Measurements from ENCODE around the gene ZW10. TPM values are rescaled to one million over a fixed set of nuclear protein-coding genes. Genes with fewer than 3 reads are reported as not detected.

Gene ZW10
- total RNA-seq, 4 donors from 2014 or later = 5.6 to 11.9 (median 8.6) TPM

GRCh38 chr11:113782134-113782533, 8.6 kb upstream of the ZW10 start:
- no peak for DNase-seq
- H3K36me3 ChIP-seq = no peaks in the 10 kb centered on the region
- intact Hi-C loops (cut with DNase I; ENCODE audit: low total_unique reads) (no loop called here), in situ Hi-C loops (cut with MboI; ENCODE audit: low pct_ligation_motif_present in 1 of 4, low pct_unique_long_range_greater_than_20kb in 1 of 4, low sequenced_read_pairs in 3 of 4) (no loop called here)
- H3K4me1 ChIP-seq = no peaks in the 10 kb centered on the region
- WGBS, 2 donors (ENCODE audit: low coverage in 1 of 2) = 40 to 53% methylated on average over 1 of the region's 1 CpG
- no peaks in the 10 kb centered on the region for H3K27me3 ChIP-seq
- no peak overlapping the region for H3K27ac ChIP-seq
- no peak for TF ChIP-seq CTCF (IDR thresholded peaks at IDR 0.05)
- no peak for TF ChIP-seq EP300 (IDR thresholded peaks at IDR 0.05; ENCODE audit: low read depth)
- no peak for TF ChIP-seq POLR2AphosphoS5 (IDR thresholded peaks at IDR 0.05)
- TF ChIP-seq POLR2A (IDR thresholded peaks at IDR 0.05) = no peak
- no peaks in the 10 kb centered on the region for H3K9me3 ChIP-seq
- H3K4me3 ChIP-seq = no peak overlapping the region

- TF ChIP-seq CTCF (IDR thresholded peaks at IDR 0.05) = no peak
- TF ChIP-seq POLR2A (IDR thresholded peaks at IDR 0.05) = no peak
- no peak for TF ChIP-seq EP300 (IDR thresholded peaks at IDR 0.05; ENCODE audit: low read depth)
- no peak for TF ChIP-seq POLR2AphosphoS5 (IDR thresholded peaks at IDR 0.05)
- H3K27me3 ChIP-seq = no peaks in the 10 kb centered on the region
- no peaks in the 10 kb centered on the region for H3K36me3 ChIP-seq
- WGBS, 2 donors (ENCODE audit: low coverage in 1 of 2) = 61% methylated on average over 5 of the region's 5 CpGs; no CpG with 5 or more reads in 1 of the 2 donors
- intact Hi-C loops (cut with DNase I; ENCODE audit: low total_unique reads) (no loop called here), in situ Hi-C loops (cut with MboI; ENCODE audit: low pct_ligation_motif_present in 1 of 4, low pct_unique_long_range_greater_than_20kb in 1 of 4, low sequenced_read_pairs in 3 of 4) (no loop called here)
- no peak overlapping the region for H3K4me3 ChIP-seq
- H3K4me1 ChIP-seq = no peaks in the 10 kb centered on the region
- no peak overlapping the region for H3K27ac ChIP-seq
- no peak for DNase-seq
- H3K9me3 ChIP-seq = no peaks in the 10 kb centered on the region
Observed at GRCh38 chr11:113781682-113782081, 8.2 kb upstream of the ZW10 start.

- Histone ChIP-seq H3K4me1 (no peaks in the 10 kb centered on the region), H3K36me3 (no peaks in the 10 kb centered on the region), H3K27me3 (no peaks in the 10 kb centered on the region), H3K4me3 (no peak within 1 kb of the TSS), H3K9me3 (no peaks in the 10 kb centered on the region), H3K27ac (no peak within 1 kb of the TSS)
- TF ChIP-seq POLR2AphosphoS5 (IDR thresholded peaks at IDR 0.05) (no peak), CTCF (IDR thresholded peaks at IDR 0.05) (no peak), EP300 (IDR thresholded peaks at IDR 0.05; ENCODE audit: low read depth) (no peak), POLR2A (IDR thresholded peaks at IDR 0.05) (no peak)
- 43 to 76% methylated on average over 1 to 4 of the region's 4 CpGs for WGBS, 2 donors (ENCODE audit: low coverage in 1 of 2)
- intact Hi-C loops (cut with DNase I; ENCODE audit: low total_unique reads) = no loop called here
- DNase-seq = no peak
- in situ Hi-C loops (cut with MboI; ENCODE audit: low pct_ligation_motif_present in 1 of 4, low pct_unique_long_range_greater_than_20kb in 1 of 4, low sequenced_read_pairs in 3 of 4) = no loop called here
Observed at GRCh38 chr11:113779496-113779895, 6.0 kb upstream of the ZW10 start, which contains the start of gene CLDN25. CLDN25 (plus strand) TSS chr11:113779796; CDS start chr11:113779796, 0 bp downstream.

- Histone ChIP-seq H3K4me3 (no peak overlapping the region), H3K4me1 (no peaks in the 10 kb centered on the region), H3K27ac (peak overlapping the region in 1 of 4 donors; percentile 8), H3K36me3 (no peaks in the 10 kb centered on the region), H3K27me3 (no peaks in the 10 kb centered on the region), H3K9me3 (no peaks in the 10 kb centered on the region)
- in situ Hi-C loops (cut with MboI; ENCODE audit: low pct_ligation_motif_present in 1 of 4, low pct_unique_long_range_greater_than_20kb in 1 of 4, low sequenced_read_pairs in 3 of 4) = no loop called here
- DNase-seq = no peak
- 35 to 50% methylated on average over 8 to 11 of the region's 11 CpGs for WGBS, 2 donors (ENCODE audit: low coverage in 1 of 2)
- intact Hi-C loops (cut with DNase I; ENCODE audit: low total_unique reads) = no loop called here
- no peak for TF ChIP-seq CTCF (IDR thresholded peaks at IDR 0.05)
- no peak for TF ChIP-seq EP300 (IDR thresholded peaks at IDR 0.05; ENCODE audit: low read depth)
- TF ChIP-seq POLR2AphosphoS5 (IDR thresholded peaks at IDR 0.05) = no peak
- no peak for TF ChIP-seq POLR2A (IDR thresholded peaks at IDR 0.05)
Observed at GRCh38 chr11:113778111-113778910, 4.8 kb upstream of the ZW10 start.

Measured in transverse colon (tissue), 4 donors.